ENCODE data around the gene PDLIM5. TPM values are rescaled to one million over a fixed set of nuclear protein-coding genes. Genes with fewer than 3 reads are reported as not detected.
A peak's percentile ranks its signal among the peaks of the same experiment; 100 is the strongest.
"Not testable (repeated sequence)": the region's sequence is repeated elsewhere in the genome, so short reads cannot be mapped to it uniquely, and the experiment has no call there.

Gene PDLIM5
- total RNA-seq, 8 experiments from 2014 or later = 11.9 to 71.2 (median 30.5) TPM

GRCh38 chr4:94626942-94627341, 175.2 kb downstream of the PDLIM5 start:
- in situ Hi-C loops (cut with MboI; ENCODE audit: low pct_unique_long_range_greater_than_20kb in 2 of 9, low sequenced_read_pairs in 9 of 9, unreplicated experiment in 9 of 9) = loop anchor here in 3 of 9 experiments (10.0 to 25.0 kb wide), 2 partner anchors 478 to 485 kb away; no protein-coding TSS in a partner anchor

DNA sequence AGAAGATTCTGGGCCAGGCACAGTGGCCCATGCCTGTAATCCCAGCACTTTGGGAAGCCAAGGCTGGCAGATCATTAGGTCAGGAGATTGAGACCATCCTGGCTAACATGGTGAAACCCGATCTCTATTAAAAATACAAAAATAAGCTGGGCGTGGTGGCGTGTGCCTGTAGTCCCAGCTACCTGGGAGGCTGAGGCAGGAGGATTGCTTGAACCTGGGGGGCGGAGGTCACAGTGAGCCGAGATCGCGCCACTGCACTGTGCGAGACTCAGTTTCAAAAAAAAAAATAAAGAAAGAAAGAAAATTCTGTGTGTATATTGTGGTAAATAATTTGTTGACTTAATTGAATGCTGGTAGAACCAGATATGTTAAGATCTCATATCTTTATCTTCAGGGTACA, 177.3 kb downstream of the PDLIM5 start:
- 86 to 100% (median 96%) methylated on average over 1 to 8 of the region's 8 CpGs for WGBS, 10 experiments
- H3K27ac ChIP-seq; ATAC-seq (replicated peaks in 6 of 8); H3K4me3 ChIP-seq; H3K4me1 ChIP-seq (replicated peaks in 1 of 2): not testable (repeated sequence)
- in situ Hi-C loops (cut with MboI; ENCODE audit: low pct_unique_long_range_greater_than_20kb in 2 of 9, low sequenced_read_pairs in 9 of 9, unreplicated experiment in 9 of 9) = loop anchor here in 3 of 9 experiments (10.0 to 25.0 kb wide), 2 partner anchors 476 to 483 kb away; no protein-coding TSS in a partner anchor

More at GRCh38 chr4:94626942-94627341, 175.2 kb downstream of the PDLIM5 start:
- WGBS, 10 experiments = 67 to 100% (median 96%) methylated on average over 1 to 3 of the region's 3 CpGs
- Histone ChIP-seq H3K4me3 (no peak overlapping the region), H3K27ac (no peak overlapping the region), H3K4me1 (replicated peaks in 1 of 2) (no peaks in the 10 kb centered on the region)
- ATAC-seq (replicated peaks in 6 of 8) = no peak

GRCh38 chr4:94629837-94630236, 178.1 kb downstream of the PDLIM5 start:
- 10 to 100% (median 83%) methylated on average over 1 to 2 of the region's 2 CpGs for WGBS, 10 experiments
- in situ Hi-C loops (cut with MboI; ENCODE audit: low pct_unique_long_range_greater_than_20kb in 2 of 9, low sequenced_read_pairs in 9 of 9, unreplicated experiment in 9 of 9) = loop anchor here in 4 of 9 experiments (10.0 to 25.0 kb wide), 2 partner anchors 475 to 482 kb away; no protein-coding TSS in a partner anchor
- H3K27ac ChIP-seq = no peak overlapping the region
- H3K4me3 ChIP-seq = no peak overlapping the region
- no peaks in the 10 kb centered on the region for H3K4me1 ChIP-seq (replicated peaks in 1 of 2)
- peak in 2 of 8 experiments; percentile 67 to 82 for ATAC-seq (replicated peaks in 6 of 8)

GRCh38 chr4:94634271-94634670, 182.5 kb downstream of the PDLIM5 start:
- Histone ChIP-seq H3K4me1 (replicated peaks in 1 of 2) (no peaks in the 10 kb centered on the region), H3K4me3 (no peak overlapping the region), H3K27ac (no peak overlapping the region)
- 40 to 100% (median 94%) methylated on average over 1 to 2 of the region's 2 CpGs; no CpG with 5 or more reads in 1 of the 10 experiments for WGBS, 10 experiments
- in situ Hi-C loops (cut with MboI; ENCODE audit: low pct_unique_long_range_greater_than_20kb in 2 of 9, low sequenced_read_pairs in 9 of 9, unreplicated experiment in 9 of 9) = loop anchor here in 3 of 9 experiments (10.0 to 25.0 kb wide), 2 partner anchors 471 to 478 kb away; no protein-coding TSS in a partner anchor
- ATAC-seq (replicated peaks in 6 of 8) = no peak

DNA sequence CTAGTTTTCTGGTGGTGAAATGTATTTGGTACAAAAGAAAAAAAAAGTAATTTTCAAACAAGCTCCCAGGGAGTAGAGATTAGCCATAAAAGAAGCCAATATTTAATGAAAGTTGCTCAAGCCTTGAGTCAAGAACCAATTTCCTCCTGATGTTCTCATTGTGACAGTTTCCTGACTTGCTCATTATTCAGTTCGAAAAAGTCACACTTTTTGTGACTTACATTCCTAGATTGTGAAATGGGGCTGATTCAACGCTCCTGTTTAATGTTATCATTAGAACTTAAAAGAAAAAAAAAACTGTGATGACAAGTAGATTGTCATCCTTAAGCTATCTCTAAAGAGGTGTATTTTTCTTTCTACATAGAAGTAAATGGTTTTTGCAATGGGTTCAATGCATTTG, 183.4 kb downstream of the PDLIM5 start:
- no peak for ATAC-seq (replicated peaks in 6 of 8)
- no peaks in the 10 kb centered on the region for H3K4me1 ChIP-seq (replicated peaks in 1 of 2)
- no peak overlapping the region for H3K4me3 ChIP-seq
- 0 to 100% (median 78%) methylated on average over 1 to 2 of the region's 2 CpGs; no CpG with 5 or more reads in 1 of the 10 experiments for WGBS, 10 experiments
- H3K27ac ChIP-seq = no peak overlapping the region
- in situ Hi-C loops (cut with MboI; ENCODE audit: low pct_unique_long_range_greater_than_20kb in 2 of 9, low sequenced_read_pairs in 9 of 9, unreplicated experiment in 9 of 9) = loop anchor here in 3 of 9 experiments (10.0 to 25.0 kb wide), 2 partner anchors 470 to 477 kb away; no protein-coding TSS in a partner anchor

DNA sequence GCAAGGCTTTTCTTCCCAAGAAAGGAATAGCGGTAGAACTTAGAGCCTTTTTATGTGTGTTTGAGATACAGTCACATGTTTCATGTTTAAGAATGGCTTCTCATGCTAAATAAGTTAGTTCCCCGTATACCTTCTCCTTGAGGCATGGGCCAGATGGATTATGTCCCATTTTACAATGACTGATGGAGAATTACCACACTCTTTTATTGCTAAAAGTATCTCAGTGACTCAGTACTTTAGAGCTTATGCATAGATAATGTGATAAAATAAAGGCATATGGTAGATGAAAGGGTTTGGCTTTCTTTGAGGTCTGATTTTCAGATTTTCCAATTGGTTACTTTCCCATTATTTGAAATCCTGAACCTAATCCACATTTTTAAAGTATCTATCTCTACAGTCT, 184.3 kb downstream of the PDLIM5 start:
- 67 to 100% (median 89%) methylated on average over 1 to 2 of the region's 2 CpGs for WGBS, 10 experiments
- Histone ChIP-seq H3K27ac (no peak overlapping the region), H3K4me3 (no peak overlapping the region), H3K4me1 (replicated peaks in 1 of 2) (no peaks in the 10 kb centered on the region)
- in situ Hi-C loops (cut with MboI; ENCODE audit: low pct_unique_long_range_greater_than_20kb in 2 of 9, low sequenced_read_pairs in 9 of 9, unreplicated experiment in 9 of 9) = loop anchor here in 3 of 9 experiments (10.0 to 25.0 kb wide), 2 partner anchors 469 to 476 kb away; no protein-coding TSS in a partner anchor
- peak in 2 of 8 experiments; percentile 47 to 74 for ATAC-seq (replicated peaks in 6 of 8)

DNA sequence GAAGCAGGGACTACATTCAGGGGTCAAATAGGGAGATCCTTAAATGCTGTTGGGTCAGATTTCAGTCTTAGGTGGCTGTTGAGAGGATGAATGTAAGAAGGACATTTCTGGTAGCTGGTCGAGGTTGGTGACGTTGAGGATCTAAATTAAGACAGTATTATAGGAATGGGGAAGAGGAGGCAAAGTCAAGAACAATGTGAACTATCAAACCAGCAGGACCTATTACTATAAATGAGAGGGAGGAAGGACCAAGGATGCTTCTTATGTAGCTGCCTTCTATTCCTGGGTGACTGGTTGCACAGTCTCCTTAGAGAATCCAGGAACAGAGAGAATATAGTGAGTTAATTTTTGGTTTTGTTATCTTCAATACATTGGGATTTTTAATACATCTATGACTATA, 187.6 kb downstream of the PDLIM5 start:
- 91 to 100% (median 94%) methylated on average over 1 to 2 of the region's 2 CpGs; no CpG with 5 or more reads in 3 of the 10 experiments for WGBS, 10 experiments
- H3K27ac ChIP-seq = no peak overlapping the region
- H3K4me3 ChIP-seq = no peak overlapping the region
- in situ Hi-C loops (cut with MboI; ENCODE audit: low pct_unique_long_range_greater_than_20kb in 2 of 9, low sequenced_read_pairs in 9 of 9, unreplicated experiment in 9 of 9) = loop anchor here in 3 of 9 experiments (10.0 to 25.0 kb wide), 2 partner anchors 466 to 473 kb away; no protein-coding TSS in a partner anchor
- ATAC-seq (replicated peaks in 6 of 8) = no peak
- peaks cover 0 to 2% of the 10 kb centered on the region in 2 donors for H3K4me1 ChIP-seq (replicated peaks in 1 of 2)

DNA sequence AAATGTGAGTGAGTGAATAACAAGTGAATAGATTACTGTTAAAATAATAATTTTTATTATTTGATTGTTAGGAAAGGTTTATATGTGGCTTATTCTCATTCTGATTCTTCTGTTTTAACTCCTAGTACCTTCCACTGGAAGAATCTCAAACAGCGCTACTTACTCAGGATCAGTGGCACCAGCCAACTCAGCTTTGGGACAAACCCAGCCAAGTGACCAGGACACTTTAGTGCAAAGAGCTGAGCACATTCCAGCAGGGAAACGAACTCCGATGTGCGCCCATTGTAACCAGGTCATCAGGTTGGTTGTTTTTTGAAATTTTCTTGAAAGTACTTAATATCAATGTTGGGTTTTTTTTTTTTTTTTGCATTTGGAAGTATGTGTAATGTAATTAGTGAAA, 188.4 kb downstream of the PDLIM5 start:
- Histone ChIP-seq H3K27ac (no peak overlapping the region), H3K4me1 (replicated peaks in 1 of 2) (peaks cover 0 to 2% of the 10 kb centered on the region in 2 donors), H3K4me3 (no peak overlapping the region)
- in situ Hi-C loops (cut with MboI; ENCODE audit: low pct_unique_long_range_greater_than_20kb in 2 of 9, low sequenced_read_pairs in 9 of 9, unreplicated experiment in 9 of 9) = loop anchor here in 2 of 9 experiments (25.0 kb wide), 1 partner anchor 472 kb away; no protein-coding TSS in a partner anchor
- 95 to 100% (median 100%) methylated on average over 1 to 4 of the region's 4 CpGs; no CpG with 5 or more reads in 2 of the 10 experiments for WGBS, 10 experiments
- no peak for ATAC-seq (replicated peaks in 6 of 8)

DNA sequence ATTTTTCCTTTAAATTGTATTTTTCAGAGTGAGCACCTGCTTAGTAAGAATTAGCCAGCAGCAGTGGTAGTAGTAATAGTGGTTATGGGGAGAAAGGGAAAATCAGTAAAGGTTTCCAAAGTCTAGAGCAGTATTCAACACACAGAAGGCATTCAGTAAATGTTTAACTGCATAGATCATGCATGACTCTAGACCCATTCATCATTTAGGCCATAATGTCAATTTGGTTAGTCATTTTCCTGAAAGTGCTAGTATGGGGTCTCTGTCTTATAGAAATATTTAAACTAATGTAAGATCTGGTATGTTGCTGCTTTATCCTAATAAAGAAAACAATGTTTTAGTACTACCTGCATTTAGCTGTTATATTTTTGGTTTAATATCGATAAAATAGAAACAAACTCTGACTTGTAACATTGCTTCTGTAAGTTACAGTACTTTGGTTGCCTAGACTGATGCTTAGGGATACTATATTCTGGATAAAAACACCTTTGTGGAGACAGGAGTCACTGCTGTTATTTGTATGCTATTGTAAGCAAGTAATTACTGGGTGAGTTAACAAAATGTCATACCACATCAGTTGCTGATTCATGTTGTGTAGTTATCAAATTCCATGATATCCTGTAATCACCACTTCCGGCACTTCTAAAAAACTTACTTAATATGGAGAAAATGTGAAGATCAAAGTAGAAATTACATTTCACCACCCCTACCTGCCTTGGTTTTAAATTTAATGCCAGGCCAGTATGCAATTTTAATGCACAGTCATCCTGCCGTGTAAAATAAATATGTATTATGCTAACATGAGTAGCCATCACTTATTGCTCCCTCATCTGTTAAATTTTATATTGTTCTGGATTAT, 190.2 kb downstream of the PDLIM5 start:
- 0 to 100% (median 91%) methylated on average over 1 to 3 of the region's 3 CpGs; no CpG with 5 or more reads in 1 of the 10 experiments for WGBS, 10 experiments
- Histone ChIP-seq H3K4me3 (no peak overlapping the region), H3K27ac (no peak overlapping the region), H3K4me1 (replicated peaks in 1 of 2) (peaks cover 0 to 2% of the 10 kb centered on the region in 2 donors)
- ATAC-seq (replicated peaks in 6 of 8) = peak in 4 of 8 experiments; percentile 32 to 75 (median 46)
- in situ Hi-C loops (cut with MboI; ENCODE audit: low pct_unique_long_range_greater_than_20kb in 2 of 9, low sequenced_read_pairs in 9 of 9, unreplicated experiment in 9 of 9) = loop anchor here in 2 of 9 experiments (25.0 kb wide), 1 partner anchor 470 kb away; no protein-coding TSS in a partner anchor

GRCh38 chr4:94642561-94642866, 190.8 kb downstream of the PDLIM5 start:
- ATAC-seq (replicated peaks in 6 of 8) = peak in 2 of 8 experiments; percentile 20 to 38
- Histone ChIP-seq H3K4me1 (replicated peaks in 1 of 2) (peaks cover 0 to 2% of the 10 kb centered on the region in 2 donors), H3K27ac (no peak overlapping the region), H3K4me3 (no peak overlapping the region)
- in situ Hi-C loops (cut with MboI; ENCODE audit: low pct_unique_long_range_greater_than_20kb in 2 of 9, low sequenced_read_pairs in 9 of 9, unreplicated experiment in 9 of 9) = loop anchor here in 2 of 9 experiments (25.0 kb wide), 1 partner anchor 470 kb away; no protein-coding TSS in a partner anchor
- 0 to 88% (median 42%) methylated on average over 1 to 2 of the region's 2 CpGs for WGBS, 10 experiments

DNA sequence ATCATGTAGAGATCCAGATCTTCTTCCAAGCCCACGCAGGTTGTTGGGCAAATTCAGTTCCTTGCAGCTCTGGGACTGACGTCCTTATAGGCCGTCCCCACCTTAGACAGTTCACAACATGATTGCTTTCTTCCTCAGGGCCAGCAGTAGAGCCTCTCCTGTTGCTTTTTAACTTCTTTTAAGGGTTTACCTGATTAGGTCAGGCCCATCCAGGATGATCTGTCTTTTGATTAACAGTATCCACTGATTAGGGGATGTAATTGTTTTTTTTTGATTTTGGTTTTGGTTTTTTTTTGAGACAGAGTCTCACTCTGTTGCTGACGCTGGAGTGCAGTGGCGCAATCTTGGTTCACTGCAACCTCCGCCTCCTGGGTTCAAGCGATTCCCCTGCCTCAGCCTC, 197.0 kb downstream of the PDLIM5 start:
- no peak for ATAC-seq (replicated peaks in 6 of 8)
- in situ Hi-C loops (cut with MboI; ENCODE audit: low pct_unique_long_range_greater_than_20kb in 2 of 9, low sequenced_read_pairs in 9 of 9, unreplicated experiment in 9 of 9) = loop anchor here in 2 of 9 experiments (25.0 kb wide), 1 partner anchor 464 kb away; no protein-coding TSS in a partner anchor
- no peak overlapping the region for H3K27ac ChIP-seq
- 67 to 100% (median 93%) methylated on average over 1 to 6 of the region's 7 CpGs; no CpG with 5 or more reads in 2 of the 10 experiments for WGBS, 10 experiments
- no peak overlapping the region for H3K4me3 ChIP-seq
- no peaks in the 10 kb centered on the region for H3K4me1 ChIP-seq (replicated peaks in 1 of 2)

- in situ Hi-C loops (cut with MboI; ENCODE audit: low pct_unique_long_range_greater_than_20kb in 2 of 9, low sequenced_read_pairs in 9 of 9, unreplicated experiment in 9 of 9) = loop anchor here in 2 of 9 experiments (25.0 kb wide), 1 partner anchor 463 kb away; no protein-coding TSS in a partner anchor
- Histone ChIP-seq H3K4me3 (no peak overlapping the region), H3K4me1 (replicated peaks in 1 of 2) (no peaks in the 10 kb centered on the region), H3K27ac (no peak overlapping the region)
- WGBS, 10 experiments = 85 to 100% (median 100%) methylated on average over 1 of the region's 1 CpG; no CpG with 5 or more reads in 1 of the 10 experiments
- ATAC-seq (replicated peaks in 6 of 8) = no peak
These were observed 197.8 kb downstream of the PDLIM5 start for GRCh38 chr4:94649381-94650133.
